ENCODE results near the gene WDFY4. TPM values are rescaled to one million over a fixed set of nuclear protein-coding genes. Genes with fewer than 3 reads are reported as not detected.

Gene WDFY4
- total and polyA plus RNA-seq, 2 of the 4 experiments (the other 2 are of a cell fraction): not detected

GRCh38 chr10:48634984-48635557 is 49.6 kb upstream of the WDFY4 start:
- Histone ChIP-seq H2BK5ac (ENCODE audit: low read depth, low read length, poor library complexity, severe bottlenecking) (no peak overlapping the region), H3K36me3 (ENCODE audit: control insufficient read depth, insufficient read depth, low read length) (no peaks in the 10 kb centered on the region), H3K18ac (ENCODE audit: low read depth, low read length) (no peak overlapping the region), H3K23ac (ENCODE audit: low read depth, low read length) (no peak overlapping the region), H2AK5ac (ENCODE audit: low read depth, low read length) (no peak overlapping the region), H3K14ac (replicated peaks; ENCODE audit: low read depth, low read length) (no peak overlapping the region), H2AFZ (replicated peaks; ENCODE audit: low read length, poor library complexity) (no peak overlapping the region), H2BK20ac (ENCODE audit: low read depth, low read length) (no peak overlapping the region), H3K27ac (ENCODE audit: insufficient read depth, low read length) (no peak overlapping the region), H2AK9ac (replicated peaks; ENCODE audit: low read depth, low read length, poor library complexity) (no peak overlapping the region), H3K9ac (ENCODE audit: low read depth, low read length) (no peak overlapping the region), H3K9me1 (ENCODE audit: insufficient read depth, low read length) (no peaks in the 10 kb centered on the region), H4K20me1 (ENCODE audit: insufficient read depth, low read length) (no peaks in the 10 kb centered on the region), H2BK15ac (ENCODE audit: low read depth, low read length) (no peak overlapping the region), H3K79me1 (ENCODE audit: low read depth in 1 of 2, low read length in 2 of 2) (peaks cover 0 to 8% of the 10 kb centered on the region in 2 experiments; a peak in 1 of 4 replicates), H3K4me1 (ENCODE audit: control insufficient read depth, insufficient read depth, low read length) (peaks cover 2% of the 10 kb centered on the region; the same call in 1 of the 2 replicates), H4K91ac (ENCODE audit: insufficient read depth, low read depth, low read length) (no peak overlapping the region), H3K4me2 (ENCODE audit: low read depth, low read length) (no peak overlapping the region), H4K8ac (ENCODE audit: low read depth in 2 of 2, low read length in 2 of 2) (no peak overlapping the region), H4K5ac (ENCODE audit: low read depth, low read length) (no peak overlapping the region), H2BK120ac (ENCODE audit: low read depth, low read length) (no peak overlapping the region), H3K9me3 (ENCODE audit: control insufficient read depth, insufficient read depth, low read length) (no peaks in the 10 kb centered on the region), H3K27me3 (ENCODE audit: control insufficient read depth, insufficient read depth, low read length) (no peaks in the 10 kb centered on the region), H3K4ac (ENCODE audit: low read depth, low read length) (no peak overlapping the region), H3K56ac (ENCODE audit: extremely low read depth, insufficient read depth, low read length) (no peak overlapping the region), H3K4me3 (ENCODE audit: insufficient read depth, low read depth, low read length) (no peak overlapping the region)
- no peak for DNase-seq
- no peak; the same call in 1 of the 2 replicates for ATAC-seq (ENCODE audit: low read depth)
- CTCF ChIA-PET: interaction anchor here (1.3 kb wide), 1 partner anchor 17 kb away, joined by 3 read pairs; no protein-coding TSS in a partner anchor
- POLR2A ChIA-PET (ENCODE audit: unreplicated experiment): no interaction called here
- in situ Hi-C loops (cut with MboI; ENCODE audit: low sequenced_read_pairs) (no loop called here), dilution Hi-C loops (cut with HindIII; ENCODE audit: low sequenced_read_pairs, unreplicated experiment) (no loop called here), intact Hi-C loops (cut with micrococcal nuclease) (no loop called here)
- WGBS, 2 experiments (ENCODE audit: extremely low coverage in 2 of 2, insufficient read length in 1 of 2): 86% methylated on average over 7 of the region's 8 CpGs; no CpG with 5 or more reads in 1 of the 2 experiments
- TF ChIP-seq SMC3 (IDR thresholded peaks at IDR 0.05; ENCODE audit: low read depth, low read length): no peak
- BruUV-seq (replicated peaks): no TSS peak

All from IMR-90 (cell line).